HepG2 (cell line): ENCODE results near the gene SLC22A13. TPM values are rescaled to one million over a fixed set of nuclear protein-coding genes. Genes with fewer than 3 reads are reported as not detected.

Source experiments
- ARID2 ChIP-seq: sonication (generic); formaldehyde crosslinking; IDR thresholded peaks from 2 replicates; pipeline ENCODE4 v1.8.1; 2022; ENCODE audit warnings: mild to moderate bottlenecking, missing genetic modification reagents, borderline replicate concordance
- ATF5 ChIP-seq: sonication (generic); formaldehyde crosslinking; IDR thresholded peaks from 2 replicates; pipeline ENCODE4 v1.4.0; 2020; ENCODE audit warnings: mild to moderate bottlenecking, low read depth, missing genetic modification reagents
- ETV6 ChIP-seq: sonication (generic); formaldehyde crosslinking; conservative IDR thresholded peaks from 2 replicates; pipeline ENCODE4 v1.4.0; 2020; ENCODE audit warnings: missing genetic modification reagents
- HMGXB3 ChIP-seq: sonication (generic); formaldehyde crosslinking; IDR thresholded peaks from 2 replicates; pipeline ENCODE4 v1.4.0; 2020; ENCODE audit warnings: missing genetic modification reagents, borderline replicate concordance
- NR2F1 ChIP-seq, 2 experiments: fragments of 450-650 bp in 1 of 2; formaldehyde crosslinking in 1 of 2; IDR thresholded peaks; 2 replicates each; pipeline versions ENCODE4 v1.5.0 to v1.6.1; 2016 to 2020; ENCODE audit warnings: mild to moderate bottlenecking in 1 of 2, missing compliant biosample characterization in 1 of 2, missing genetic modification reagents in 1 of 2, moderate library complexity in 1 of 2
- ZBTB26 ChIP-seq: IDR thresholded peaks from 2 replicates; pipeline ENCODE4 v1.6.1; 2016; ENCODE audit warnings: missing compliant biosample characterization, missing genetic modification reagents, borderline replicate concordance
- ZNF383 ChIP-seq: sonication (generic); formaldehyde crosslinking; IDR thresholded peaks from 2 replicates; pipeline ENCODE4 v1.4.0; 2020; ENCODE audit warnings: missing genetic modification reagents, mild to moderate bottlenecking, borderline replicate concordance
- polyA plus RNA-seq, 8 experiments: library from polyadenylated mRNA; depleted of rRNA in 3 of 8; stranded (reverse) in 7 of 8; unstranded in 1 of 8; fragments of >200 nt; fragmentation: Illumina TruSeq in 4 of 8; extraction: Trizol in 4 of 8; gene quantifications; 2 replicates each; pipeline versions ENCODE4 v1.2.1 to v1.2.3, GENCODE V29; 2011 to 2016; ENCODE audit warnings: low read depth in 4 of 8, missing spikeins in 1 of 8, mixed read lengths in 1 of 8; ENCODE audit not compliant: insufficient read depth in 1 of 8
- total RNA-seq, 5 experiments: library from RNA; depleted of rRNA; stranded (reverse); fragments of >200 nt; fragmentation: Illumina TruSeq; extraction: Trizol; gene quantifications; 2 replicates each; pipeline ENCODE4 v1.2.3, GENCODE V29; 2016; ENCODE audit warnings: low read depth in 1 of 5

SLC22A13 gene
- total and polyA plus RNA-seq, 2 of the 13 experiments (the other 11 are each of a cell fraction or from before 2014, with no cell fraction given), result 0.20 TPM; not detected in 1

- TF ChIP-seq ETV6 (CRISPR knock-in tag) (no peak), NR2F1 (CRISPR knock-in tag; IDR thresholded peaks at IDR 0.05) (no peak), ZNF383 (CRISPR knock-in tag) (no peak), ARID2 (CRISPR knock-in tag) (no peak), ATF5 (no peak), HMGXB3 (CRISPR knock-in tag) (no peak), ZBTB26 (CRISPR knock-in tag) (no peak)
- TF ChIP-seq, all 625 proteins: peak for 0
Observed at GRCh38 chr3:38266810-38267209, 1.2 kb downstream of the SLC22A13 start (continued).
